ENCODE measurements around the gene IGFLR1. TPM values are rescaled to one million over a fixed set of nuclear protein-coding genes. Genes with fewer than 3 reads are reported as not detected.
A peak's percentile ranks its signal among the peaks of the same experiment; 100 is the strongest.

IGFLR1 gene
- total and polyA plus RNA-seq, 2 of the 8 experiments (the other 6 are each of a cell fraction or from before 2014, with no cell fraction given), result 8.4 to 28.9 TPM

GRCh38 chr19:35739275-35740107, 2.8 kb downstream of the IGFLR1 start:
- Histone ChIP-seq H3K9me3 (ENCODE audit: insufficient read depth in 2 of 2, low read depth in 1 of 2, low read length in 1 of 2) (no peaks in the 10 kb centered on the region), H4K91ac (replicated peaks; ENCODE audit: insufficient read length, low read length) (no peak overlapping the region), H3K9ac (replicated peaks in 1 of 4; ENCODE audit: extremely low read depth in 1 of 4, low read depth in 3 of 4, low read length in 3 of 4) (peak overlapping the region in 3 of 4 experiments; percentile 29 to 52 (median 31); a peak in 3 of 7 replicates), H4K5ac (ENCODE audit: insufficient read length, low read depth, low read length) (no peak overlapping the region), H3K14ac (ENCODE audit: insufficient read length) (no peak overlapping the region), H3K79me1 (ENCODE audit: low read depth, low read length) (no peaks in the 10 kb centered on the region; the same call in 1 of the 2 replicates), H2BK15ac (ENCODE audit: low read length) (no peak overlapping the region), H2BK120ac (replicated peaks; ENCODE audit: low read depth, low read length) (no peak overlapping the region), H3K23ac (ENCODE audit: insufficient read length) (no peak overlapping the region), H3K27me3 (replicated peaks in 1 of 4; ENCODE audit: control insufficient read depth in 3 of 4, extremely low read depth in 1 of 4, insufficient read depth in 3 of 4, low read length in 3 of 4) (no peaks in the 10 kb centered on the region), H3K23me2 (ENCODE audit: low read depth, low read length) (peaks cover 11% of the 10 kb centered on the region; the same call in 1 of the 2 replicates), H3K56ac (replicated peaks; ENCODE audit: insufficient read length, low read depth, low read length) (no peak overlapping the region), H3K4me1 (replicated peaks in 1 of 4; ENCODE audit: control insufficient read depth in 3 of 4, insufficient read depth in 4 of 4, low read length in 3 of 4) (peaks cover 0 to 5% (median 3%) of the 10 kb centered on the region in 4 experiments; a peak in 3 of 7 replicates), H3K36me3 (ENCODE audit: control insufficient read depth in 2 of 4, insufficient read depth in 4 of 4, low read length in 3 of 4) (peaks cover 11 to 25% (median 18%) of the 10 kb centered on the region in 4 experiments; a peak in 6 of 8 replicates), H3K4me3 (ENCODE audit: extremely low read depth in 1 of 4, insufficient read depth in 2 of 4, low read depth in 3 of 4, low read length in 4 of 4) (peak overlapping the region; percentile 72 to 86 (median 78)), H3K4me2 (ENCODE audit: insufficient read depth in 1 of 2, low read depth in 2 of 2, low read length in 2 of 2) (peak overlapping the region; percentile 70 to 78), H3K18ac (ENCODE audit: extremely low read depth, low read length) (no peak overlapping the region; the same call in 1 of the 2 replicates), H3K79me2 (ENCODE audit: control insufficient read depth in 1 of 2, insufficient read depth in 2 of 2, low read length in 2 of 2) (no peaks in the 10 kb centered on the region), H2BK20ac (ENCODE audit: low read length) (no peak overlapping the region), H4K8ac (ENCODE audit: extremely low read depth, insufficient read depth, low read length) (peak overlapping the region; percentile 65; the same call in 1 of the 2 replicates), H2BK5ac (ENCODE audit: low read depth, low read length) (no peak overlapping the region), H3K4ac (replicated peaks; ENCODE audit: insufficient read length, low read depth, low read length) (no peak overlapping the region), H3K27ac (ENCODE audit: low read depth, low read length) (no peak overlapping the region), H2BK12ac (ENCODE audit: low read depth, low read length) (no peak overlapping the region), H2AK5ac (ENCODE audit: low read depth, low read length) (no peak overlapping the region), H2AFZ (ENCODE audit: low read length) (no peak overlapping the region), H4K20me1 (replicated peaks in 1 of 2; ENCODE audit: control insufficient read depth in 1 of 2, insufficient read depth in 2 of 2, low read length in 2 of 2) (peaks cover 0 to 9% of the 10 kb centered on the region in 2 experiments)
- TF ChIP-seq JUND (IDR thresholded peaks at IDR 0.05; ENCODE audit: low read length) (no peak), NRF1 (IDR thresholded peaks at IDR 0.05; ENCODE audit: low read depth, low read length) (no peak), KDM1A (IDR thresholded peaks at IDR 0.05; ENCODE audit: borderline replicate concordance, low read length) (no peak), KDM5A (IDR thresholded peaks at IDR 0.05; ENCODE audit: low read length) (no peak), POLR2A (IDR thresholded peaks at IDR 0.05; ENCODE audit: control extremely low read depth in 1 of 2, low read depth in 2 of 2, low read length in 2 of 2) (0 out of 3 replicates have a peak, but pooled peaks of 1 of the 2 experiments have one; percentile 38), CTCF (IDR thresholded peaks at IDR 0.05; ENCODE audit: control extremely low read depth in 1 of 3, insufficient read depth in 1 of 3, low read depth in 1 of 3, low read length in 3 of 3) (no peak), TAF1 (IDR thresholded peaks at IDR 0.05; ENCODE audit: low read depth, low read length) (no peak), POLR2AphosphoS5 (IDR thresholded peaks at IDR 0.05; ENCODE audit: low read depth, low read length) (peak; percentile 9; the same call in 1 of the 2 replicates)
- 79% methylated on average over 29 of the region's 29 CpGs; no CpG with 5 or more reads in 1 of the 2 experiments for WGBS, 2 experiments (ENCODE audit: extremely low coverage in 1 of 2, insufficient coverage in 1 of 2, insufficient read length in 1 of 2, insufficient replicate concordance in 2 of 2, low coverage in 1 of 2, low lambda C conversion rate in 2 of 2, missing lambda C conversion rate in 1 of 2)
- no peak for FAIRE-seq
- CTCF ChIA-PET (ENCODE audit: partially characterized antibody), result interaction anchor here (1.2 to 8.9 kb wide), 6 partner anchors 16 to 138 kb away, joined by 5 to 80 read pairs (median 5); no protein-coding TSS in a partner anchor
- peak in 1 of 2 experiments; percentile 59 for DNase-seq (ENCODE audit: low read depth in 1 of 2, low spot score in 2 of 2)
- POLR2A ChIA-PET (ENCODE audit: partially characterized antibody), result interaction anchor here (0.6 to 7.6 kb wide), 18 partner anchors 8 to 244 kb away, joined by 3 to 54 read pairs (median 6); partner anchors contain the start of genes APLP1, COX6B1, HSPB6 and LIN37

Measured in H1 (cell line).